Activated CD4-positive, CD25-positive, alpha-beta regulatory T cell treated with anti-CD3 and anti-CD28 coated beads, Interleukin-2, amount 50 U/mL, for 16 hours (primary cell): ENCODE results near the gene DMGDH.
A peak's percentile ranks its signal among the peaks of the same experiment; 100 is the strongest.
"Not testable (repeated sequence)": the region's sequence is repeated elsewhere in the genome, so short reads cannot be mapped to it uniquely, and the experiment has no call there.

Source experiments
- DNase-seq: peaks from one replicate; pipeline ENCODE4 v3.0.0-alpha.2; 2020; ENCODE audit warnings: low read depth, low spot score

DMGDH gene

GRCh38 chr5:79011869-79012268, 57.6 kb downstream of the DMGDH start:
- DNase-seq, result no peak

DNA sequence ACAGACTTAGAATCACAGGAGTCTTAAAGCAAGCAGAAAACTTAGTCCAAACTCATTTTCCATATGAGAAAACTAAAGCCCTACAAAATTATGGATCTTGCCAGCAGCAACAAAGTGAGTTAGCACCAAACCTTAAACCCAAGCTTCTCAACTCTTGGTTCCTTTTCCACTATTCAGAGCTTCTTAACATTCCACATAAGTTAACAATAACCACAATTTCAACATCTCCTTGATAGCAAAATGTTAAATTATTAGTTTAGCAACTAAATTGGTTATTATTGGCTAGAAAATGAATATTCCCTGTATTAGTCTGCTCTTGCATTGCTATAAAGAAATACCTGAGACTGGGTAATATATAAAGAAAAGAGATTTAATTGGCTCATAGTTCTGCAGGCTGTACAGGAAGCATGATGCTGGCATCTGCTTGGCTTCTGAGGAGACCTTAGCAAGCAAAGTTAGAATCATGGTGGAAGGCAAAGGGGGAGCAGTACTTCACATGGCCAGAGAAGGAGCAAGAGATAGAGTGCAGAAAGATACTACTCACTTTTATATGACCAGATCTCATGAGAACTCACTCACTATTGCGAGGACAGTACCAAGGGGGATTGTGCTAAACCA, 58.1 kb downstream of the DMGDH start:
- no peak for DNase-seq

DNA sequence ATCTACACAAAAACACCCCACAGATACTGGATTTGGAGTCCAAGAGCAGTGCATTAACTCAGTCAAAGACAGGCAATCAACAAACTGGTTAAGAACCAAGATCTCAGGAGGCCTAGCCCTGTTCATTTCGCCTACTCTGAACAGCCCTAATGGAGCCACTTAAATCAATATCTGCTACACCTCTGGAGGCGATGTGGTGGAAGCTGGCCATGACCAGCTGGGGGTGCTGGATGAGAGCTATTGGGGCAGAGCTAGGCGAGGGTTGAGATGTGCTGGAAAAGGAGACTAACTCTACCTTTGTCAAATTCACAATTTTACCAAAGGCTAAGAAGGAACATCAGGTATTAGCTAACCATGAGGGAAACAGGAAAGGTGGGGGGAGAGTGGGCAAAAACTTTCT, 61.1 kb downstream of the DMGDH start:
- DNase-seq, result no peak

- no peak for DNase-seq
Measured at GRCh38 chr5:79007872-79008271, 61.6 kb downstream of the DMGDH start.

DNA sequence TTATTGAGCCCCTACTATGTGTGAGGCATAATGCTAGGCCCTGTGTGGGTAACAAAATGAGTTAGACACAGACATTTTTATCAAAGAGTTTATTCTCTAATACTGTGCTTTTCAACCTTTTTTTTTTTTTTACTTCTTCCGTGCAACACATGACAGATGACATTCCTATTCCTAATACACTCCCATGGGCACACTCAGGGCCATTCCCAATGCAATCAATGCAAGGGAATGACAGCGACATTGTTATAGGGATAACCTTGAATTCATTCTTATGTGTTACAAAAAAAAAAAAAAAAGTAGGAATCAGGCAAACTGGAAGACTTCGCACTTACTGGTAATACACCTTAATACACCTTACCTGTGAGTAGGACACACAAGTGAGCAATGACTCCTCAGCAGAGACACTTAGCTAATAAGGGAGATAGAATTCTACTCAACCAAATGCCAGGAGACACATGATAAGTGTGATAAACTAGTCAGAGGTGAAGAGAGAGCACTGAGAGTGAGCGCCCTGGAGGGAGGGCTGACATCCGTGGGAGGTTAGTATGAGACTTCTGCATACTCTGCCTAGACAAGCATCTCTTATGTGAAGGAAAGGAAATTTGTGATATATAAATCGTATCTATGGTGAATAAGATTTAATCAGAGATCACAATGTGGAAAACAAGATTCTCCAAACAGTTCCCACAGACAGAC, 63.4 kb downstream of the DMGDH start:
- DNase-seq, result no peak

DNA sequence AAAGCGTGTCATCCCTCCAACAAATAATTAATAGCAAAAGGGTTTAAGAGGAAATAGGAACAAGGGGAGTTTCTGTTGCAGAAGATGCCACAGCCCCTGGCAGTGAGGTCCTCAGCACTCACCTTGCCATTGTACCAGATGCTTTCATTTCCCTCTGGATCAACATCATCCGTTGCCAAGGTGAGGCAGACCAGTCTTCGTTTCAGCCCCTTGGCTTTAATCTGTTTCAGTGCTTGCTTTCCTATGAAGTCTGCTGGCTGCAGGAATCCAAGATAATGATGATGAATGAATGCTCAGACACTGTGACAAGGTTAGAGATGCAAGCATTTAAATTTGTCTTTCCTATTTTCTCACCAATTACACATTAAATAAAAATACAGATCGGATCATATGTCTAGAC, 64.3 kb downstream of the DMGDH start:
- DNase-seq, result no peak

- no peak for DNase-seq
Measured at GRCh38 chr5:79002374-79002773, 67.1 kb downstream of the DMGDH start.

GRCh38 chr5:79001471-79001870, 68.0 kb downstream of the DMGDH start:
- no peak for DNase-seq

DNA sequence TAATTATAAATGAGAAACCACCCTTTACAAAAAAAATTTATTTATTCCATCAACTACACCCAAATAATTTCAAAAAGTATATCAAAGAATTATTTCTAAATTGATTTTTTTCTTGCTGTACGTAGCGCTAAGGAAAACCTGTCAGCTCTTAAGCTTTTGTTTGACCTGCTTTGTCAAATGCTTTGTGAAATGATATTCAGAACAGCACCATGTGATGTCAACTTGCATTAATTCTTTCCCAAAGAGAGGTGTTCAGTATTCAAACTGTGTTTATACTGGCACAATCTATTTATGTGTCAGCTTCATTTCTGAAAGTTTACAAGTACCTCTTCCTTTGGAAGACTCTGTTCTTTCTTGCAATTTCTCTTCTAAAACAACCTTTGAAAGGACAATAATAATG, 72.4 kb downstream of the DMGDH start:
- DNase-seq, result no peak

- DNase-seq, result no peak
Measured at GRCh38 chr5:78995521-78996007, 73.9 kb downstream of the DMGDH start.

DNA sequence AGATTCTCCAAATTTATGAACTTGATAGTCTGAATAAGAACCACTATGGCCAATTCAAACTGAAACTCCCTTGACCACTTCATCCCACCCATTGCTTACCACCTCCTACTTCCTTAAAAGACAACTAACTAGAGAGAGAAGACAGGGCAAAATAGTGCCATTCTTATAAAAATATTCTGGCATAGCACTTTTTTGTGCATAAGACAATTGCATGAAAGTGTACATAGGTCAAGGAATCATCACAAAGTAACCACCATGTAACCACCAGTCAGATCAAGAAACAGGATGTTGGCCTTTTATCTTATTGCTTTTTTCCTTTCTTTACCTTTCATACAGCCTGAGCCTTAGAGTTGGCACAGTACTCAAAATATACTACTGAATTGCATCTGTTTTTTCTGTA, 76.3 kb downstream of the DMGDH start:
- no peak for DNase-seq

DNA sequence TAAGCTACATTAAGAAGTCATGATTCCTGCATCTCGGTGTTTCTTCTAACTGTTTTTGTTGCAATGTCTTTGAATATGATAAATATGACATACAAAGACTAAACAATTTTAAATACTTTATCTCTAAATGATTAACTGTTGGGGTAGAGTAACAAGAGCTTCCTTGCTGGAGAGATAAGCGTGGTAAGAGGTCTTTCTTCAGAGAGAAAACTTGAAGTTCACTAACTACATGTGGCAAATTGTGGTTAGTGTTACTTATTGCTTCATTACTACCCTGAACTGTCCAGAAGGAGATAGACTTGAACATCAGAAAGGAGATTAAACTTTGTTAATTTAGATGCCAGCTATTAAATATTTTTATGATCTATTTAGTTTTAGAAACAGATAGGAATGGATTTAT, 77.3 kb downstream of the DMGDH start:
- no peak for DNase-seq

DNA sequence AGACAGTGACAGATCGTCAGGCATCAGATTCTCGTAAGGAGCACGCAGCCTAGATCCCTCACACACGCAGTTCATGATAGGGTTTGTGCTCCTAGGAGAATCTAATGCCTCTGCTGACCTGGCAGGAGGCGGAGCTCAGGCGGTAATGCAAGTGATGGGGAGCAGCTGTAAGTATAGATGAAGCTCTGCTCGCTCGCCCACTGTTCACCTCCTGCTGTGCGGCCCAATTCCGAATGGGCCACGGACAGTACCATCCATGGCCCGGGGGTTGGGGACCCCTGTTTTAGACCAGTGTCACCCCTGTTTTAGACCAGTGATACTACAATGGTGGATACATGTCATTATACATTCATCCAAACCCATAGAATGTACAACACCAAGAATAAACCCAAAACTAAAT, 80.4 kb downstream of the DMGDH start:
- no peak for DNase-seq

GRCh38 chr5:78985725-78986223, 83.7 kb downstream of the DMGDH start:
- peak; percentile 5 for DNase-seq

DNA sequence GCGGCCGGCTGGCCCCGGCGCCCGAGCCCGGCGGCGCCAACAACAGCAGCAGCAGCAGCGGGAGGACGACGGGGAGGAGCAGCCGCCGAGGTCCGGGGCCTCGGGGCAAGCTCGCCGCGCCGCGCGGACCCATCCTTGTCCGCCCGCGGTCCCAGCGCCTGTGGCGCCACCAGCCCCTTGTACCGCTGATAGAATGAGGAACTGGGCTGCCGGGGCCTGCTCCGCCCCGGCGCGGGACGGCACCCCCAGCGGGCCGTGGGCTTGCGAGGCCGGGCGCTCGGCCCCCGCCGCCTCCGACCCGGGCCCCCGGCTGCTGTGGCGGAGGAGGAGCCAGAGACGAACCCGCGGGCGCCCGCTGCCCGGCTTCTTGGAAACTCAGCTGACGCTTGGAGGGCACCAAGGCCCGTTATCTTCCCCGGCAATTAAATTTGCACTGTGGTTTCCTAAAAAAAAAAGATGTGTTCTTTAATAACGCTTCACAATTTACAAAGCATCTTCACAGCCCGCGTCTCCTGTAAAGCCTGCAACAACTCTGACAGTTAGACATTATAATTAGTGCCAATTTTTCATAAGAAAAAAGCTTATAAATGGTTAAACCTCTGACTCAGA, 84.3 kb downstream of the DMGDH start, which contains the start of gene ARSB:
Gene ARSB, minus strand, starts transcription at position 195 of the 609 bp plus-strand sequence. Its CDS starts 62 bp downstream, at position 133.
- peak; percentile 7 for DNase-seq

DNA sequence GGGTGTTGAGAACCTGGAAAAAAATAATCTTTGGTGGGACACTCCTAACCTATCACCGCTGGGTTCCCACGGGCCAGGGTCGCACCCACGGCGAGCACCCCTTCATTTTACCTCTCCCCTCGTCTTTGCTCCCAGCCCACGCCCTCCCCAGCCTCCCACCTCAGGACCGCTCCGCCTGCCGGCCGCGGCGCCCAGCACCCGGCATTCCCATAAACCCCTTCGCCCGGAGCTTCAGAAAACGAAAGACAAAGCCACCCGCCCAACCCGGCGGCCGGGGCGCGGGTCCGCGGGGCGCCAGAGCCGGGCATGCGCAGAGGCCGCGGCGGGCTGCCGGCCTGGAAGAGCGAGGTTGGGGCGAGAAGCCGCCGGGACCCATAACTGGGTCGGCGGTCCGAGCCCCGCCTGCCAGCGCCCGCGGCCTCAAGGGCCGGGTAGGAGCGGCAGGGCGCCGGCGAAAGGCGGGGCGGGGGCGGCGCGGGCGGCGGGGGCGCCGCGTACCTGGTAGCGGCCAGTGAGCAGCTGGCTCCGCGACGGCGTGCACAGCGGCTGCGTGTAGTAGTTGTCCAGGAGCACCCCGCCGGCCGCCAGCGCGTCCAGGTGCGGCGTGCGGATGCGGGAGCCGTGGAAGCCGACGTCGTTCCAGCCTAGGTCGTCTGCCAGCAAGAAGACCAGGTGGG, 84.9 kb downstream of the DMGDH start:
- peak; percentile 42 for DNase-seq

GRCh38 chr5:78983601-78984438, 85.7 kb downstream of the DMGDH start:
- DNase-seq, result no peak

- not testable (repeated sequence) for DNase-seq
Measured at GRCh38 chr5:78983194-78983593, 86.3 kb downstream of the DMGDH start.

DNA sequence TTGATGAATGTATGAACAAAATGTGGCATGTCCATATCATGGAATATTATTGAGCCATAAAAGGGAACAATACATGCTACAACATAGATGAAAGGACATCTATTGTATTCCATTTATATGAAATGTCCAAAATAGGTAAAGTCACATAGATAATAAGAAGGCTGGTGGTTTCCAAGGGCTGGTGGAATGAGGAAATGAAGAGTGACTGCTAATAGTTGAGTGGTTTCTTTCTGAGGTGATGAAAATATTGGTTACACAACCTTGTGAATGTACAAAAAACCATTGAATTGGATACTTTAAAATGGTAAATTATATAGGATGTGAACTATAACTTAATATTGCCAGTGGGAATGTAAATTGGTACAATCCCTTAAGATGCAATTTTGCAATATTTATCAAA, 89.6 kb downstream of the DMGDH start:
- no peak for DNase-seq

- DNase-seq, result no peak
Measured at GRCh38 chr5:78979117-78979742, 90.2 kb downstream of the DMGDH start.

GRCh38 chr5:78975035-78975434, 94.4 kb downstream of the DMGDH start:
- no peak for DNase-seq
